PC-9 (cell line): ENCODE results near the gene PLA2G2C. TPM values are rescaled to one million over a fixed set of nuclear protein-coding genes. Genes with fewer than 3 reads are reported as not detected.
A peak's percentile ranks its signal among the peaks of the same experiment; 100 is the strongest.

Experiments used
- BruUV-seq: library from RNA; stranded (reverse); fragments of 400-500 nt; replicated peaks from 2 replicates; lab custom pipeline; 2021; lab: Mats Ljungman, UMichigan
- CTCF ChIA-PET: fragments of 300-600 bp; sonication (Branson Sonifier 250); formaldehyde crosslinking; loops from one replicate; lab custom pipeline; 2022; ENCODE audit warnings: antibody characterized with exemption; lab: Charles Lee
- POLR2A ChIA-PET: fragments of 300-600 bp; sonication (Branson Sonifier 250); formaldehyde crosslinking; loops from one replicate; lab custom pipeline; 2022; ENCODE audit warnings: antibody characterized with exemption; ENCODE audit not compliant: unreplicated experiment; lab: Charles Lee
- DNase-seq, 2 experiments: peaks; one replicate each; pipeline versions ENCODE4 v3.0.0 to v3.0.0-alpha.2; 2015 to 2022; ENCODE audit warnings: mixed read lengths in 1 of 2
- H2AFZ ChIP-seq: fragments of 200-600 bp; sonication (generic); 2 replicates; pipeline ENCODE4 v1.8.1; 2017; ENCODE audit warnings: antibody characterized with exemption
- H3F3A ChIP-seq: fragments of 200-600 bp; sonication (generic); 2 replicates; pipeline ENCODE4 v1.8.1; 2017; ENCODE audit warnings: antibody characterized with exemption, mild to moderate bottlenecking, low read depth; ENCODE audit not compliant: insufficient read depth
- H3K27ac ChIP-seq: fragments of 200-600 bp; sonication (generic); 2 replicates; pipeline ENCODE4 v1.6.1; 2016; ENCODE audit warnings: mixed run types
- H3K27me3 ChIP-seq: fragments of 200-600 bp; sonication (generic); 2 replicates; pipeline ENCODE4 v1.6.1; 2016; ENCODE audit warnings: low read depth, mixed run types; ENCODE audit not compliant: insufficient read depth
- H3K36me3 ChIP-seq: fragments of 200-600 bp; sonication (generic); 2 replicates; pipeline ENCODE4 v1.6.1; 2016; ENCODE audit warnings: low read depth, mixed run types
- H3K4me1 ChIP-seq: fragments of 200-600 bp; sonication (generic); replicated peaks from 2 replicates; pipeline ENCODE4 v1.6.1; 2016; ENCODE audit warnings: mixed run types; ENCODE audit not compliant: insufficient read depth
- H3K4me2 ChIP-seq: fragments of 200-600 bp; sonication (generic); 2 replicates; pipeline ENCODE4 v1.6.1; 2017; ENCODE audit warnings: mixed run types
- H3K4me3 ChIP-seq: fragments of 200-600 bp; sonication (generic); 2 replicates; pipeline ENCODE4 v1.6.1; 2016; ENCODE audit warnings: mixed run types
- H3K79me2 ChIP-seq: fragments of 200-600 bp; sonication (generic); 2 replicates; pipeline ENCODE4 v1.6.1; 2017; ENCODE audit warnings: low read depth, mixed run types
- H3K9me2 ChIP-seq: fragments of 200-600 bp; sonication (generic); 2 replicates; pipeline ENCODE4 v1.8.1; 2017; ENCODE audit warnings: mild to moderate bottlenecking; ENCODE audit not compliant: insufficient read depth
- H3K9me3 ChIP-seq: fragments of 200-600 bp; sonication (generic); 2 replicates; pipeline ENCODE4 v1.8.1; 2016; ENCODE audit warnings: low read depth; ENCODE audit not compliant: insufficient read depth
- H4K20me1 ChIP-seq: fragments of 200-600 bp; sonication (generic); 2 replicates; pipeline ENCODE4 v1.8.1; 2017; ENCODE audit not compliant: insufficient read depth
- CTCF ChIP-seq: fragments of 200-600 bp; sonication (generic); conservative IDR thresholded peaks from 2 replicates; pipeline ENCODE4 v1.6.1; 2017; ENCODE audit warnings: mixed run types, antibody characterized with exemption, mild to moderate bottlenecking, moderate library complexity
- EZH2 ChIP-seq: fragments of 200-600 bp; sonication (generic); IDR thresholded peaks from 2 replicates; pipeline ENCODE4 v1.8.0; 2017; ENCODE audit warnings: antibody characterized with exemption, low read depth
- intact Hi-C: fragments of 100-400 bp; cut with micrococcal nuclease; formaldehyde crosslinking; loops from one replicate; pipeline ENCODE4 v1.10.0; 2022; ENCODE audit not compliant: unreplicated experiment
- total RNA-seq: library from RNA; stranded (reverse); gene quantifications from 2 replicates; pipeline ENCODE4 v1.2.3, GENCODE V29; 2021

The PLA2G2C gene
- total RNA-seq, 1 experiment from 2014 or later = 0.55 TPM

- H3K4me2 ChIP-seq = peak overlapping the region; percentile 58
- BruUV-seq = no TSS peak
- H3K4me3 ChIP-seq = no peak overlapping the region
- H3K9me3 ChIP-seq = no peaks in the 10 kb centered on the region
- POLR2A ChIA-PET = interaction anchor here (0.6 to 0.7 kb wide), 3 partner anchors 9 to 465 kb away, joined by 3 to 4 read pairs (median 3); partner anchors contain the start of gene CDA
- no peaks in the 10 kb centered on the region for H3K36me3 ChIP-seq
- intact Hi-C loops = no loop called here
- no peak for DNase-seq
- CTCF ChIA-PET = interaction anchor here (0.6 kb wide), 1 partner anchor 13 kb away, joined by 3 read pairs; no protein-coding TSS in a partner anchor
- H3K27me3 ChIP-seq = no peaks in the 10 kb centered on the region
- peaks cover 13% of the 10 kb centered on the region for H3K4me1 ChIP-seq
- no peaks in the 10 kb centered on the region for H3K9me2 ChIP-seq
- no peak overlapping the region for H2AFZ ChIP-seq
- no peaks in the 10 kb centered on the region for H3F3A ChIP-seq
- no peak for TF ChIP-seq EZH2
- no peak for TF ChIP-seq CTCF
- H3K79me2 ChIP-seq = no peaks in the 10 kb centered on the region
- H3K27ac ChIP-seq = no peak overlapping the region
- no peaks in the 10 kb centered on the region for H4K20me1 ChIP-seq
These were observed 62.4 kb downstream of the PLA2G2C start for GRCh38 chr1:20123722-20124455.

- H2AFZ ChIP-seq = no peak overlapping the region
- ChIA-PET CTCF (no interaction called here), POLR2A (no interaction called here)
- H3K79me2 ChIP-seq = no peaks in the 10 kb centered on the region
- H3K27ac ChIP-seq = no peak overlapping the region
- intact Hi-C loops = no loop called here
- peaks cover 13% of the 10 kb centered on the region for H3K4me1 ChIP-seq
- no peak for DNase-seq
- H3K27me3 ChIP-seq = no peaks in the 10 kb centered on the region
- BruUV-seq = no TSS peak
- no peak overlapping the region for H3K4me3 ChIP-seq
- no peaks in the 10 kb centered on the region for H3K9me2 ChIP-seq
- H3K9me3 ChIP-seq = no peaks in the 10 kb centered on the region
- no peak for TF ChIP-seq EZH2
- no peak for TF ChIP-seq CTCF
- no peaks in the 10 kb centered on the region for H3K36me3 ChIP-seq
- H3F3A ChIP-seq = no peaks in the 10 kb centered on the region
- no peak overlapping the region for H3K4me2 ChIP-seq
- H4K20me1 ChIP-seq = no peaks in the 10 kb centered on the region
These were observed 65.5 kb downstream of the PLA2G2C start for GRCh38 chr1:20120796-20121195.

- no peaks in the 10 kb centered on the region for H3K79me2 ChIP-seq
- H3K36me3 ChIP-seq = no peaks in the 10 kb centered on the region
- TF ChIP-seq CTCF = no peak
- no peaks in the 10 kb centered on the region for H3F3A ChIP-seq
- ChIA-PET CTCF (no interaction called here), POLR2A (no interaction called here)
- no peaks in the 10 kb centered on the region for H3K9me2 ChIP-seq
- H3K4me1 ChIP-seq = peaks cover 5% of the 10 kb centered on the region
- BruUV-seq = no TSS peak
- no peak within 1 kb of the TSS for H3K4me2 ChIP-seq
- no peaks in the 10 kb centered on the region for H3K9me3 ChIP-seq
- H3K4me3 ChIP-seq = no peak within 1 kb of the TSS
- H3K27me3 ChIP-seq = no peaks in the 10 kb centered on the region
- H2AFZ ChIP-seq = no peak within 1 kb of the TSS
- intact Hi-C loops = no loop called here
- H3K27ac ChIP-seq = no peak within 1 kb of the TSS
- no peaks in the 10 kb centered on the region for H4K20me1 ChIP-seq
- no peak for DNase-seq
These were observed 67.0 kb downstream of the PLA2G2C start, which contains the start of gene PLA2G2D for GRCh38 chr1:20119347-20119746. Gene PLA2G2D (minus strand): TSS chr1:20119536. CDS start chr1:20119498, 38 bp downstream.
